Keratinocyte (primary cell): ENCODE results near the gene EPB41L2. TPM values are rescaled to one million over a fixed set of nuclear protein-coding genes. Genes with fewer than 3 reads are reported as not detected.

Experiments
- DNase-seq: peaks from one replicate; pipeline ENCODE4 v3.0.0-alpha.2; 2011; ENCODE audit warnings: low read depth, missing footprints, low spot score
- FAIRE-seq: peaks from 2 replicates; lab custom pipeline; 2011; peaks lifted over from hg19 to GRCh38; lab: Jason Lieb, UNC
- H2AFZ ChIP-seq: 2 replicates; pipeline ENCODE4 v1.6.0; 2012; ENCODE audit warnings: low read length, control low read depth, inconsistent platforms; ENCODE audit not compliant: control insufficient read depth
- H3K27ac ChIP-seq: 2 replicates; pipeline ENCODE4 v1.5.1; 2011; ENCODE audit warnings: low read length; ENCODE audit not compliant: control insufficient read depth, insufficient read depth
- H3K27me3 ChIP-seq: 3 replicates; pipeline ENCODE4 v1.6.0; 2011; ENCODE audit warnings: low read length; ENCODE audit not compliant: control insufficient read depth, insufficient read depth; ENCODE audit errors: extremely low read depth
- H3K36me3 ChIP-seq, 2 experiments: 2 replicates in 1 of 2; 3 replicates in 1 of 2; pipeline ENCODE4 v1.5.1; 2011; ENCODE audit warnings: low read length in 2 of 2, mild to moderate bottlenecking in 1 of 2; ENCODE audit not compliant: control insufficient read depth in 2 of 2, insufficient read depth in 2 of 2; ENCODE audit errors: extremely low read depth in 1 of 2
- H3K4me1 ChIP-seq: 3 replicates; pipeline ENCODE4 v1.5.1; 2011; ENCODE audit warnings: low read length; ENCODE audit not compliant: control insufficient read depth, insufficient read depth; ENCODE audit errors: extremely low read depth
- H3K4me2 ChIP-seq: 3 replicates; pipeline ENCODE4 v1.6.0; 2011; ENCODE audit warnings: low read depth, low read length; ENCODE audit not compliant: control insufficient read depth, insufficient read depth; ENCODE audit errors: extremely low read depth
- H3K4me3 ChIP-seq, 3 experiments: fragments of 200-600 bp in 1 of 3; sonication (generic) in 1 of 3; 2 replicates in 2 of 3; 3 replicates in 1 of 3; pipeline ENCODE4 v1.5.1; 2011 to 2016; ENCODE audit warnings: low read length in 3 of 3, mild to moderate bottlenecking in 3 of 3, control low read depth in 2 of 3, inconsistent platforms in 1 of 3, low read depth in 1 of 3, mixed read lengths in 1 of 3, mixed run types in 1 of 3, moderate library complexity in 1 of 3; ENCODE audit not compliant: control insufficient read depth in 2 of 3, insufficient read depth in 2 of 3; ENCODE audit errors: extremely low read depth in 1 of 3
- H3K79me2 ChIP-seq: 2 replicates; pipeline ENCODE4 v1.6.0; 2012; ENCODE audit warnings: low read length; ENCODE audit not compliant: control insufficient read depth, insufficient read depth
- H3K9ac ChIP-seq: 3 replicates; pipeline ENCODE4 v1.6.0; 2011; ENCODE audit warnings: low read length; ENCODE audit not compliant: control insufficient read depth, insufficient read depth; ENCODE audit errors: extremely low read depth
- H3K9me1 ChIP-seq: 3 replicates; pipeline ENCODE4 v1.6.0; 2011; ENCODE audit warnings: low read length; ENCODE audit not compliant: control insufficient read depth, insufficient read depth; ENCODE audit errors: extremely low read depth
- H3K9me3 ChIP-seq: 2 replicates; pipeline ENCODE4 v1.5.1; 2012; ENCODE audit warnings: low read depth, low read length; ENCODE audit not compliant: control insufficient read depth
- H4K20me1 ChIP-seq: 3 replicates; pipeline ENCODE4 v1.6.0; 2011; ENCODE audit warnings: low read length; ENCODE audit not compliant: control insufficient read depth, insufficient read depth; ENCODE audit errors: extremely low read depth
- EZH2 ChIP-seq: IDR thresholded peaks from one replicate; pipeline ENCODE4 v1.6.1; 2012; ENCODE audit warnings: inconsistent platforms, mild to moderate bottlenecking, low read length, moderate library complexity
- dilution Hi-C: fragments of 300-500 bp; cut with MboI; formaldehyde crosslinking; loops from one replicate; pipeline ENCODE4 v1.7.0; 2020; ENCODE audit warnings: low sequenced_read_pairs; ENCODE audit not compliant: extremely low pct_ligation_motif_present
- polyA plus RNA-seq, 5 experiments: library from polyadenylated mRNA; depleted of rRNA in 3 of 5; stranded (reverse) in 3 of 5; stranded (forward) in 1 of 5; unstranded in 1 of 5; fragments of >200 nt; gene quantifications; 1 replicate in 1 of 5; 2 replicates in 3 of 5; 3 replicates in 1 of 5; pipeline versions ENCODE4 v1.2.1 to v1.2.3, GENCODE V29; 2011 to 2012; ENCODE audit warnings: missing spikeins in 2 of 5, low read depth in 1 of 5, low replicate concordance in 1 of 5
- TF ChIP-seq, protein P1 (sequence below), 3 experiments: IDR thresholded peaks in 1 of 3; conservative IDR thresholded peaks in 1 of 3; optimal IDR thresholded peaks in 1 of 3; 2 replicates in 2 of 3; 3 replicates in 1 of 3; pipeline versions ENCODE3 to v1.5.1; 2011; ENCODE audit warnings: low read length in 3 of 3, mild to moderate bottlenecking in 3 of 3, moderate library complexity in 2 of 3, control low read depth in 1 of 3, inconsistent platforms in 1 of 3; ENCODE audit not compliant: insufficient read depth in 2 of 3; ENCODE audit errors: extremely low read depth in 1 of 3

Gene EPB41L2
- polyA plus RNA-seq, 1 donor (not counting 4 experiments of a cell fraction or from before 2014, with no cell fraction given) = 22.0 TPM

DNA sequence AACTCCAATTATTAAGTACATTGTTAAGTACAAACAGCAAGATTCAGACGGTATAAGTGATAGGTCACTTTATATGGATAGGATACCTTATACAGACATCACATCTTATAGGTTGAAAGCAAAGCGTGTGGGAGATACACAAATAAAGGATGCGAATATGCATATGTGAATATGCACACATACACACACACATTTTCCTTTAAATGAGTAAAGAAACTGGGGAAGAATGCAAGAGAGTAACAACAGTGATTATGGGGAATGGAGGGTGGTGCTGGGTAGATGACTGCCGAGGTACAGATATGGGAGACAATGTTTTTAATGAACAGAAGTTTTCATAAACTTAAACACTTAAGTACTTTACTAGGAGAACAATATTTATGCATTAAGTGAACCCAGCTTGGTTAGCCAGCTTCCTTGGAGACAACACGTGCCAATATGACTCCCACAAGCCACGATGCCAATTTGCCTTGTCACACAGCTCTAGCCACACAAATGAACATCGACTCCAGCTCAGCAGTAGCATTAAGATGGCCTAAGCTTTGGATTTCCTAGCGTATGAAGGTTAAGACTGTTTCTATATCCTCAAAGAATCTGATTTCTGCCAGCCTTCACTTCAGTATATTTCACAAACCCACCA is 96.6 kb downstream of the EPB41L2 start:
- peaks cover 4% of the 10 kb centered on the region for H3K79me2 ChIP-seq
- H3K9me1 ChIP-seq = no peaks in the 10 kb centered on the region
- H3K9ac ChIP-seq = no peak overlapping the region
- no peaks in the 10 kb centered on the region for H3K36me3 ChIP-seq
- H3K4me3 ChIP-seq = no peak overlapping the region
- no peak overlapping the region for H3K27ac ChIP-seq
- no peak for DNase-seq
- H3K4me2 ChIP-seq = no peak overlapping the region
- TF ChIP-seq, protein P1, sequence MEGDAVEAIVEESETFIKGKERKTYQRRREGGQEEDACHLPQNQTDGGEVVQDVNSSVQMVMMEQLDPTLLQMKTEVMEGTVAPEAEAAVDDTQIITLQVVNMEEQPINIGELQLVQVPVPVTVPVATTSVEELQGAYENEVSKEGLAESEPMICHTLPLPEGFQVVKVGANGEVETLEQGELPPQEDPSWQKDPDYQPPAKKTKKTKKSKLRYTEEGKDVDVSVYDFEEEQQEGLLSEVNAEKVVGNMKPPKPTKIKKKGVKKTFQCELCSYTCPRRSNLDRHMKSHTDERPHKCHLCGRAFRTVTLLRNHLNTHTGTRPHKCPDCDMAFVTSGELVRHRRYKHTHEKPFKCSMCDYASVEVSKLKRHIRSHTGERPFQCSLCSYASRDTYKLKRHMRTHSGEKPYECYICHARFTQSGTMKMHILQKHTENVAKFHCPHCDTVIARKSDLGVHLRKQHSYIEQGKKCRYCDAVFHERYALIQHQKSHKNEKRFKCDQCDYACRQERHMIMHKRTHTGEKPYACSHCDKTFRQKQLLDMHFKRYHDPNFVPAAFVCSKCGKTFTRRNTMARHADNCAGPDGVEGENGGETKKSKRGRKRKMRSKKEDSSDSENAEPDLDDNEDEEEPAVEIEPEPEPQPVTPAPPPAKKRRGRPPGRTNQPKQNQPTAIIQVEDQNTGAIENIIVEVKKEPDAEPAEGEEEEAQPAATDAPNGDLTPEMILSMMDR (optimal IDR thresholded peaks at IDR 0.05 in 1 of 3, IDR thresholded peaks at IDR 0.05 in 1 of 3, conservative IDR thresholded peaks at IDR 0.05 in 1 of 3; ENCODE audit: extremely low read depth in 1 of 3, insufficient read depth in 2 of 3, low read length in 3 of 3) = no peak
- no peak for TF ChIP-seq EZH2
- H3K27me3 ChIP-seq = no peaks in the 10 kb centered on the region
- dilution Hi-C loops = no loop called here
- H3K4me1 ChIP-seq = no peaks in the 10 kb centered on the region
- no peak overlapping the region for H2AFZ ChIP-seq
- FAIRE-seq = no peak
- no peaks in the 10 kb centered on the region for H3K9me3 ChIP-seq
- H4K20me1 ChIP-seq = no peaks in the 10 kb centered on the region

GRCh38 chr6:130965656-130966055 is 97.4 kb downstream of the EPB41L2 start:
- H3K79me2 ChIP-seq = peaks cover 4% of the 10 kb centered on the region
- H3K4me3 ChIP-seq = no peak overlapping the region
- DNase-seq = no peak
- H3K36me3 ChIP-seq = no peaks in the 10 kb centered on the region
- H3K9ac ChIP-seq = no peak overlapping the region
- no peaks in the 10 kb centered on the region for H3K9me3 ChIP-seq
- TF ChIP-seq, protein P1 (optimal IDR thresholded peaks at IDR 0.05 in 1 of 3, IDR thresholded peaks at IDR 0.05 in 1 of 3, conservative IDR thresholded peaks at IDR 0.05 in 1 of 3; ENCODE audit: extremely low read depth in 1 of 3, insufficient read depth in 2 of 3, low read length in 3 of 3) = no peak
- TF ChIP-seq EZH2 = no peak
- no peak overlapping the region for H3K4me2 ChIP-seq
- no peaks in the 10 kb centered on the region for H3K27me3 ChIP-seq
- dilution Hi-C loops = no loop called here
- no peak overlapping the region for H3K27ac ChIP-seq
- no peak for FAIRE-seq
- no peaks in the 10 kb centered on the region for H3K9me1 ChIP-seq
- H2AFZ ChIP-seq = no peak overlapping the region
- no peaks in the 10 kb centered on the region for H4K20me1 ChIP-seq
- no peaks in the 10 kb centered on the region for H3K4me1 ChIP-seq
